HepG2 (cell line): ENCODE measurements around the gene ZNF512B. TPM values are rescaled to one million over a fixed set of nuclear protein-coding genes. Genes with fewer than 3 reads are reported as not detected.

ENCODE experiments used
- ADNP ChIP-seq: sonication (generic); formaldehyde crosslinking; IDR thresholded peaks from 2 replicates; pipeline ENCODE4 v1.4.0; 2020; ENCODE audit warnings: missing genetic modification reagents
- BRF2 ChIP-seq: sonication (generic); formaldehyde crosslinking; IDR thresholded peaks from 2 replicates; pipeline ENCODE4 v1.8.1; 2022; ENCODE audit warnings: mild to moderate bottlenecking, missing genetic modification reagents
- CBFB ChIP-seq: sonication (generic); formaldehyde crosslinking; IDR thresholded peaks from 2 replicates; pipeline ENCODE4 v1.4.0; 2020; ENCODE audit warnings: missing genetic modification reagents
- GTF3A ChIP-seq: sonication (generic); formaldehyde crosslinking; conservative IDR thresholded peaks from 2 replicates; pipeline ENCODE4 v1.4.0; 2020; ENCODE audit warnings: mild to moderate bottlenecking, missing genetic modification reagents
- IRX3 ChIP-seq: sonication (generic); formaldehyde crosslinking; IDR thresholded peaks from 2 replicates; pipeline ENCODE4 v1.8.1; 2023; ENCODE audit warnings: mild to moderate bottlenecking, low read depth, missing genetic modification reagents, borderline replicate concordance
- KLF16 ChIP-seq, 2 experiments: sonication (generic) in 1 of 2; formaldehyde crosslinking in 1 of 2; IDR thresholded peaks; 2 replicates each; pipeline versions ENCODE4 v1.6.1 to v1.8.0; 2016 to 2023; ENCODE audit warnings: missing genetic modification reagents in 2 of 2, missing compliant biosample characterization in 1 of 2
- KLF9 ChIP-seq: IDR thresholded peaks from 2 replicates; pipeline ENCODE4 v1.6.1; 2016; ENCODE audit warnings: low read depth
- PITX1 ChIP-seq: sonication (generic); formaldehyde crosslinking; IDR thresholded peaks from 2 replicates; pipeline ENCODE4 v1.5.1; 2020; ENCODE audit warnings: mild to moderate bottlenecking, missing genetic modification reagents
- PTBP1 ChIP-seq: fragments of 200-400 bp; formaldehyde crosslinking; IDR thresholded peaks from 2 replicates; pipeline ENCODE4 v1.6.1; 2018; ENCODE audit warnings: low read length, low read depth; ENCODE audit not compliant: poor library complexity, severe bottlenecking
- RAD51 ChIP-seq: fragments of 450-650 bp; IDR thresholded peaks from 2 replicates; pipeline ENCODE4 v1.6.1; 2016; ENCODE audit warnings: borderline replicate concordance
- RORA ChIP-seq: sonication (generic); formaldehyde crosslinking; IDR thresholded peaks from 2 replicates; pipeline ENCODE4 v1.5.0; 2020; ENCODE audit warnings: mild to moderate bottlenecking, missing genetic modification reagents, moderate library complexity
- SIX4 ChIP-seq: sonication (generic); formaldehyde crosslinking; IDR thresholded peaks from 2 replicates; pipeline ENCODE4 v1.4.0; 2020; ENCODE audit warnings: missing genetic modification reagents
- SRF ChIP-seq: IDR thresholded peaks from 2 replicates; pipeline ENCODE4 v1.6.1; 2011; ENCODE audit warnings: mild to moderate bottlenecking, low read depth, low read length, moderate library complexity
- TMF1 ChIP-seq: sonication (generic); formaldehyde crosslinking; IDR thresholded peaks from 2 replicates; pipeline ENCODE4 v1.8.1; 2022; ENCODE audit warnings: low read depth, missing genetic modification reagents
- USF2 ChIP-seq, 2 experiments: sonication (generic) in 1 of 2; formaldehyde crosslinking in 1 of 2; IDR thresholded peaks; 2 replicates each; pipeline versions ENCODE4 v1.5.1 to v1.6.1; 2011 to 2020; ENCODE audit warnings: borderline replicate concordance in 1 of 2, low read depth in 1 of 2, low read length in 1 of 2, mild to moderate bottlenecking in 1 of 2, missing genetic modification reagents in 1 of 2, moderate library complexity in 1 of 2
- ZFYVE20 ChIP-seq: sonication (generic); formaldehyde crosslinking; IDR thresholded peaks from 2 replicates; pipeline ENCODE4 v1.8.0; 2023; ENCODE audit warnings: low read depth, mild to moderate bottlenecking, moderate library complexity, missing genetic modification reagents, borderline replicate concordance
- ZNF230 ChIP-seq: sonication (generic); formaldehyde crosslinking; IDR thresholded peaks from 2 replicates; pipeline ENCODE4 v1.4.0; 2020; ENCODE audit warnings: mild to moderate bottlenecking, missing genetic modification reagents
- ZNF34 ChIP-seq: sonication (generic); formaldehyde crosslinking; IDR thresholded peaks from 2 replicates; pipeline ENCODE4 v1.4.0; 2020; ENCODE audit warnings: mild to moderate bottlenecking, missing genetic modification reagents, borderline replicate concordance
- ZNF567 ChIP-seq: sonication (generic); formaldehyde crosslinking; IDR thresholded peaks from 2 replicates; pipeline ENCODE4 v1.8.1; 2023; ENCODE audit warnings: mild to moderate bottlenecking, missing genetic modification reagents, borderline replicate concordance
- ZNF773 ChIP-seq: sonication (generic); formaldehyde crosslinking; IDR thresholded peaks from 2 replicates; pipeline ENCODE4 v1.4.0; 2020; ENCODE audit warnings: missing genetic modification reagents, borderline replicate concordance
- ZNF839 ChIP-seq: sonication (generic); formaldehyde crosslinking; IDR thresholded peaks from 2 replicates; pipeline ENCODE4 v1.4.0; 2020; ENCODE audit warnings: missing genetic modification reagents, mild to moderate bottlenecking, borderline replicate concordance
- ZNF879 ChIP-seq: sonication (generic); formaldehyde crosslinking; IDR thresholded peaks from 2 replicates; pipeline ENCODE4 v1.8.1; 2023; ENCODE audit warnings: missing genetic modification reagents
- ZZZ3 ChIP-seq: sonication (generic); formaldehyde crosslinking; IDR thresholded peaks from 2 replicates; pipeline ENCODE4 v1.4.0; 2020; ENCODE audit warnings: missing genetic modification reagents, mild to moderate bottlenecking, borderline replicate concordance
- polyA plus RNA-seq, 8 experiments: library from polyadenylated mRNA; depleted of rRNA in 3 of 8; stranded (reverse) in 7 of 8; unstranded in 1 of 8; fragments of >200 nt; fragmentation: Illumina TruSeq in 4 of 8; extraction: Trizol in 4 of 8; gene quantifications; 2 replicates each; pipeline versions ENCODE4 v1.2.1 to v1.2.3, GENCODE V29; 2011 to 2016; ENCODE audit warnings: low read depth in 4 of 8, missing spikeins in 1 of 8, mixed read lengths in 1 of 8; ENCODE audit not compliant: insufficient read depth in 1 of 8
- total RNA-seq, 5 experiments: library from RNA; depleted of rRNA; stranded (reverse); fragments of >200 nt; fragmentation: Illumina TruSeq; extraction: Trizol; gene quantifications; 2 replicates each; pipeline ENCODE4 v1.2.3, GENCODE V29; 2016; ENCODE audit warnings: low read depth in 1 of 5
- TF ChIP-seq, protein P1 (sequence below): IDR thresholded peaks from 2 replicates; pipeline ENCODE4 v1.6.1; 2016; ENCODE audit warnings: missing compliant biosample characterization, missing genetic modification reagents, borderline replicate concordance
- TF ChIP-seq, protein P2 (sequence below): sonication (generic); formaldehyde crosslinking; IDR thresholded peaks from 2 replicates; pipeline ENCODE4 v1.8.1; 2023; ENCODE audit warnings: missing genetic modification reagents, inconsistent platforms, borderline replicate concordance

ZNF512B gene
- total and polyA plus RNA-seq, 2 of the 13 experiments (the other 11 are each of a cell fraction or from before 2014, with no cell fraction given): 11.5 to 30.6 TPM

- TF ChIP-seq, protein P1, sequence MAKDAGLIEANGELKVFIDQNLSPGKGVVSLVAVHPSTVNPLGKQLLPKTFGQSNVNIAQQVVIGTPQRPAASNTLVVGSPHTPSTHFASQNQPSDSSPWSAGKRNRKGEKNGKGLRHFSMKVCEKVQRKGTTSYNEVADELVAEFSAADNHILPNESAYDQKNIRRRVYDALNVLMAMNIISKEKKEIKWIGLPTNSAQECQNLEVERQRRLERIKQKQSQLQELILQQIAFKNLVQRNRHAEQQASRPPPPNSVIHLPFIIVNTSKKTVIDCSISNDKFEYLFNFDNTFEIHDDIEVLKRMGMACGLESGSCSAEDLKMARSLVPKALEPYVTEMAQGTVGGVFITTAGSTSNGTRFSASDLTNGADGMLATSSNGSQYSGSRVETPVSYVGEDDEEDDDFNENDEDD: no peak
- TF ChIP-seq ZNF230 (CRISPR knock-in tag) (0 out of 2 replicates have a peak, but pooled peaks have one; percentile 23), BRF2 (CRISPR knock-in tag) (no peak), ZNF839 (CRISPR knock-in tag) (peak; percentile 16; the same call in 1 of the 2 replicates), RORA (CRISPR knock-in tag) (no peak), ZNF879 (CRISPR knock-in tag) (no peak), SIX4 (CRISPR knock-in tag) (no peak; the same call in 1 of the 2 replicates), GTF3A (CRISPR knock-in tag) (no peak), TMF1 (no peak), ZZZ3 (no peak), IRX3 (CRISPR knock-in tag) (no peak), USF2 (IDR thresholded peaks at IDR 0.05; ENCODE audit: low read depth, low read length) (peak; percentile 80), USF2 (CRISPR knock-in tag; IDR thresholded peaks at IDR 0.05; ENCODE audit: borderline replicate concordance) (0 out of 2 replicates have a peak, but pooled peaks have one; percentile 50), PTBP1 (no peak), ZFYVE20 (CRISPR knock-in tag) (peak; percentile 80; the same call in 1 of the 2 replicates), ZNF34 (CRISPR knock-in tag) (0 out of 2 replicates have a peak, but pooled peaks have one; percentile 21), KLF9 (no peak), ZNF773 (CRISPR knock-in tag) (no peak), SRF (no peak), ZNF567 (no peak), CBFB (CRISPR knock-in tag) (no peak; the same call in 1 of the 2 replicates), RAD51 (0 out of 2 replicates have a peak, but pooled peaks have one; percentile 10), PITX1 (CRISPR knock-in tag) (no peak), KLF16 (CRISPR knock-in tag; IDR thresholded peaks at IDR 0.05) (peak in 1 of 2 experiments; percentile 55; a peak in 1 of 4 replicates), ADNP (0 out of 2 replicates have a peak, but pooled peaks have one; percentile 5)
- TF ChIP-seq, protein P2, sequence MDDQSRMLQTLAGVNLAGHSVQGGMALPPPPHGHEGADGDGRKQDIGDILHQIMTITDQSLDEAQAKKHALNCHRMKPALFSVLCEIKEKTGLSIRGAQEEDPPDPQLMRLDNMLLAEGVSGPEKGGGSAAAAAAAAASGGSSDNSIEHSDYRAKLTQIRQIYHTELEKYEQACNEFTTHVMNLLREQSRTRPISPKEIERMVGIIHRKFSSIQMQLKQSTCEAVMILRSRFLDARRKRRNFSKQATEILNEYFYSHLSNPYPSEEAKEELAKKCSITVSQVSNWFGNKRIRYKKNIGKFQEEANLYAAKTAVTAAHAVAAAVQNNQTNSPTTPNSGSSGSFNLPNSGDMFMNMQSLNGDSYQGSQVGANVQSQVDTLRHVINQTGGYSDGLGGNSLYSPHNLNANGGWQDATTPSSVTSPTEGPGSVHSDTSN: 0 out of 2 replicates have a peak, but pooled peaks have one; percentile 25
Observed at GRCh38 chr20:63980317-63980805, 10.6 kb upstream of the ZNF512B start (continued).
